Lower leg skin (tissue), 3 donors: ENCODE data around the gene CNKSR3.

Source experiments
- POLR2A ChIP-seq, 2 donors: fragments of 450-650 bp; IDR thresholded peaks; one replicate each; pipeline ENCODE4 v1.6.1; 2016 to 2017; ENCODE audit warnings: antibody characterized with exemption in 2 of 2, mild to moderate bottlenecking in 1 of 2, moderate library complexity in 1 of 2
- TF ChIP-seq, protein P1 (sequence below), 3 donors: fragments of 450-650 bp; IDR thresholded peaks; one replicate each; pipeline ENCODE4 v1.5.1; 2016; ENCODE audit warnings: antibody characterized with exemption in 3 of 3, mild to moderate bottlenecking in 3 of 3, moderate library complexity in 2 of 3

DNA sequence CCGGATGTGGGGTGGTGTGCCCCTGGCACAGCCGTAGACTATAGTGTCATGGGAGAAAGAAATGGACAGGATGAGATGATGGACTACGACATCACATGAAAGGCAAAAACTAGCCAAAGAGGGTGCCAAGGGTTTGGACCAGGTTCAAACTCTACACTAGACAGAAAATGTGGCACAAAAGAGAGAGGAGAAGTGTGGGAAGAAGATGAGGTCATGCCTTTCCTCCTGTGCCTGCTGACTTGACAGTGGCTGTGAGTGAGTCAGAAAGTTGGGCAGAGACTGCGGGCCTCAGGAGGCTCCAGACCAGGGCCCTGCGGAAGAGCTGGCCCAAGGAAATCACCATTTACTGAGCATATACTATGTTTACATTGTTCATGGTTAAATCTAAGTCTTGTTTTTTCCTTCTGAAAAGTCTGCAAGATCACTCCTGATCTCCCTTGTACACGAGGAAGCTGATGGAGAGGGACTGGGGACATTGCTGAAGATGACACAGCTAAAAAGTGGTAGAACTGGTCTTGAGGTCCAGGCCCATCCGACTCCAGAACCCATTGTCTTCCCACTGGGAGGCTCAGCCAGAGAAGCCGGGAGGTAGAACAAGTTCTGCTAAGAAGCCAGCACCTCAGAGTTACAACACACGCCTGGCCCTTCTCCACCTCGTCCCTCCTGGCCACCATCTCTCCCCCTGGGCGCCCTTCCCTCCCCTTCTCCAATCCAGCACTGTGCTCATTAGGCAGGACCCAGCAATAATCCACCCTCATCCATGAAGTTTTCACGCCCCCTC is 35.6 kb downstream of the CNKSR3 start:
- TF ChIP-seq, protein P1, sequence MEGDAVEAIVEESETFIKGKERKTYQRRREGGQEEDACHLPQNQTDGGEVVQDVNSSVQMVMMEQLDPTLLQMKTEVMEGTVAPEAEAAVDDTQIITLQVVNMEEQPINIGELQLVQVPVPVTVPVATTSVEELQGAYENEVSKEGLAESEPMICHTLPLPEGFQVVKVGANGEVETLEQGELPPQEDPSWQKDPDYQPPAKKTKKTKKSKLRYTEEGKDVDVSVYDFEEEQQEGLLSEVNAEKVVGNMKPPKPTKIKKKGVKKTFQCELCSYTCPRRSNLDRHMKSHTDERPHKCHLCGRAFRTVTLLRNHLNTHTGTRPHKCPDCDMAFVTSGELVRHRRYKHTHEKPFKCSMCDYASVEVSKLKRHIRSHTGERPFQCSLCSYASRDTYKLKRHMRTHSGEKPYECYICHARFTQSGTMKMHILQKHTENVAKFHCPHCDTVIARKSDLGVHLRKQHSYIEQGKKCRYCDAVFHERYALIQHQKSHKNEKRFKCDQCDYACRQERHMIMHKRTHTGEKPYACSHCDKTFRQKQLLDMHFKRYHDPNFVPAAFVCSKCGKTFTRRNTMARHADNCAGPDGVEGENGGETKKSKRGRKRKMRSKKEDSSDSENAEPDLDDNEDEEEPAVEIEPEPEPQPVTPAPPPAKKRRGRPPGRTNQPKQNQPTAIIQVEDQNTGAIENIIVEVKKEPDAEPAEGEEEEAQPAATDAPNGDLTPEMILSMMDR (IDR thresholded peaks at IDR 0.05), result no peak
- TF ChIP-seq POLR2A (IDR thresholded peaks at IDR 0.05), result no peak
